HG03280 (cell line): ENCODE data around the gene TTBK1.

Source experiments
- ATAC-seq: cut with Tn5 transposase; IDR thresholded peaks from one replicate; pipeline ENCODE4 v1.9.1; 2021; ENCODE audit warnings: mild to moderate bottlenecking, moderate library complexity; ENCODE audit not compliant: unreplicated experiment

Gene TTBK1

GRCh38 chr6:43242908-43243663 lies at the start of gene TTBK1:
TSS of gene TTBK1 (plus strand) at chr6:43243481. CDS start at chr6:43246661, 3,180 bp downstream.
- ATAC-seq, result no peak

GRCh38 chr6:43193929-43194328 lies 49.4 kb upstream of the TTBK1 start:
- no peak for ATAC-seq

- no peak for ATAC-seq
Observed at GRCh38 chr6:43196337-43196736, 46.9 kb upstream of the TTBK1 start.

GRCh38 chr6:43199912-43200311 lies 43.4 kb upstream of the TTBK1 start:
- ATAC-seq, result no peak

GRCh38 chr6:43200541-43200940 lies 42.7 kb upstream of the TTBK1 start:
- ATAC-seq, result no peak

GRCh38 chr6:43202451-43202850 lies 40.8 kb upstream of the TTBK1 start:
- no peak for ATAC-seq

GRCh38 chr6:43203029-43203717 lies 40.1 kb upstream of the TTBK1 start:
- ATAC-seq, result no peak

GRCh38 chr6:43203718-43204095 lies 39.6 kb upstream of the TTBK1 start:
- ATAC-seq, result no peak

- no peak for ATAC-seq
Observed at GRCh38 chr6:43204271-43205105, 38.8 kb upstream of the TTBK1 start.

- ATAC-seq, result no peak
Observed at GRCh38 chr6:43205849-43206248, 37.4 kb upstream of the TTBK1 start.

- ATAC-seq, result no peak
Observed at GRCh38 chr6:43207286-43207685, 36.0 kb upstream of the TTBK1 start.

- ATAC-seq, result no peak
Observed at GRCh38 chr6:43211955-43212354, 31.3 kb upstream of the TTBK1 start.

GRCh38 chr6:43213431-43213830 lies 29.9 kb upstream of the TTBK1 start:
- ATAC-seq, result no peak

GRCh38 chr6:43215066-43215465 lies 28.2 kb upstream of the TTBK1 start:
- ATAC-seq, result no peak

GRCh38 chr6:43216200-43216599 lies 27.1 kb upstream of the TTBK1 start:
- ATAC-seq, result no peak

GRCh38 chr6:43217351-43217750 lies 25.9 kb upstream of the TTBK1 start:
- ATAC-seq, result no peak

- ATAC-seq, result no peak
Observed at GRCh38 chr6:43219119-43219518, 24.2 kb upstream of the TTBK1 start.

- no peak for ATAC-seq
Observed at GRCh38 chr6:43219814-43220213, 23.5 kb upstream of the TTBK1 start.

- no peak for ATAC-seq
Observed at GRCh38 chr6:43220439-43220951, 22.8 kb upstream of the TTBK1 start.

GRCh38 chr6:43221046-43221972 lies 22.0 kb upstream of the TTBK1 start:
- ATAC-seq, result no peak
